NCI-H526 (cell line): ENCODE measurements around the gene CSMD2.

Experiments used
- DNase-seq, 2 experiments: peaks; one replicate each; lab custom pipeline; 2025; lab: John Stamatoyannopoulos, UW

CSMD2 gene

DNA sequence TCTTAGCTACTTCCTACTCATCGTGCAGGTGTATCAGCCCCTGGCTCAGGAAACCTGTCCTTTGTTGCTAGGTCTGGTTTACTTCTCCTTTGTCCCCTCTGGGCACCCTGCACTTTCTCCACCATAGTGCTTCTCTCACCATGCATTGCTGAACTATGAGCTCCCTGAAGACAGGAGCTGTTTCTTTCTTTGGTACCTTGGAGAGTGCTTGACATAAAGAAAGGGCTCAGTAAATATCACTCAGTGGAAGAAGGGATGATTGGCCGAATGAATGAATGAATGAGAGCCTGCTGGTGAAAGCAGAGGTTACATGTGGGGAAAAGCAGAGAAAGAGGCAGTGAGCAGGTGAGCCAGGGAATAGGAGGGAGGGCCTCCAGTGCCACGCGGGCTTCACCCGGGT, 310.9 kb downstream of the CSMD2 start:
- no peak for DNase-seq

GRCh38 chr1:33853431-33853830, 311.6 kb downstream of the CSMD2 start:
- DNase-seq: no peak

- DNase-seq: no peak
Observed at GRCh38 chr1:33852711-33853110, 312.3 kb downstream of the CSMD2 start.

GRCh38 chr1:33850481-33850880, 314.5 kb downstream of the CSMD2 start:
- DNase-seq: no peak

DNA sequence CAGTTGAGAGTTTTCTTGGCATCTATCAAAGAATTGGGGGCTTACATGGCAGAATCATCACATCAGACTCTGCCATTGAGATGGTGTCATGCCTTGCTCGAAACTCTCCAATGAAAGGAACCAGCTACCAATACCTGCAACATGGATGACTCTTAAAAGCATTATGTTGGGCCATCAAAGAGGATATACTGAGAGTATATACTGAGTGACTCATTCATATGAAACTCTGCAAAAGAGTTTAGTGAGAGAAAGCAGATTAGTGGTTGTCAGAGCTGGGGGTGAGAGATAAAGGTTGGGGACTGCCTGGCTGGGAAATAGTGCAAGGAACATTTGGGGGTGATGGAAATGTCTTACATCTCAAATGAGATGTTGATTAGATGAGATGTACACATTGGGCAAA, 315.8 kb downstream of the CSMD2 start:
- no peak for DNase-seq

- DNase-seq: no peak
Observed at GRCh38 chr1:33848205-33848937, 316.7 kb downstream of the CSMD2 start.

DNA sequence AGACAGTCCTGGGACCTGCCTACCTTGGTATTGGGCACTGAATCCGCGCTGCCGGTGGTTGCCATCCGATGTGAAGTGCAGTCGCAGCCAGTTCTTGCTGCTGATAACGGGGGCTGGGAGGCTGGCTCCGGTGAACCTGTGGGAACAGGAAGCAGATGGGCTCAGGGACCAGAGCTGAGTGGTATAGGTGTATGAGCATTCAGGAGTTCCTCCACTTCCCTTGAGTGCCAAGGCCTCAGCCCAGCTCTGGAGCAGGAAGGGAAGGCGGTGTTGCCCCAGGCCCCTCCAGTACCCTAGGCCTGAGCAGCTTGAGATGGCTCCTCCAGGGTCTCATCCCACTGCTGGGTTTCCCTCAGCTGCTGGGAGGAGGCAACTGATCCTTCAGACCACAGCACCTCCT, 318.2 kb downstream of the CSMD2 start:
- DNase-seq: no peak

- DNase-seq: no peak
Observed at GRCh38 chr1:33844166-33844565, 320.9 kb downstream of the CSMD2 start.

DNA sequence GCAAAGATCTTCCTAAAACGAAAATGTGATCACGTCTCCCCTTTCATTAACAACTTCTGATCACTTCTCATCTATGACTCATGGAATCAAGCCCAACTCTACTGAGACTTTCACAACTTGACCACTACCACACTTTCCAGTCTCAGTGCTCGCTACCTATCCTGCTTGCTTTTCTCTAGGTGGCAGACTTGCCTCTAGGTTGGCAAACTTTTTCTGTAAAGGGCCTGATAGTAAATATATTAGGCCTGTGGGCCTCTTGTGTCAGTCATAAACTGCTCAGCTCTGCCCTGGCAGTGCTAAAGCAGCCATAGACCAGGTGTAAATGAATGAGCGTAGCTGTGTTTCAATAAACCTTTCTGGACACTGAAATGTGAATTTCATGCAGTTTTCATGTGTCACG, 322.7 kb downstream of the CSMD2 start:
- DNase-seq: no peak

- no peak for DNase-seq
Observed at GRCh38 chr1:33841494-33841893, 323.5 kb downstream of the CSMD2 start.

DNA sequence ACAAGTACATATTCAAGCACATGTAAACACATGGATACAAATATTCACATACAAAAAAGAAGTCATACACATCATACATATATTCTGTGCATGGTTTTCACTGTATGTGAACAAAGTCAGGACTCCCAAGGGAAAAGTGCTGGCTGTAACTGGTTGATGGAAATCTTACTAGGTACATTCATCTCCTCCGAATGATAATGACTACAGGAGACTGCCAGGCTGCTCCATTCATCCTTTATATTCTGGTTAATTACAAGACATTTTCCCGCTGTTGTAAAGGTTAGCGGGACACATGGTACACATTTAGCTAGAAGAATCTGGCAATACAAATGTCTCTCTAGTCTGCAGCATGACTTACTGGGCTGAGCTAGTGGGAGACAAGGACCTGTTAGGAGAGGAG, 327.4 kb downstream of the CSMD2 start:
- no peak for DNase-seq

GRCh38 chr1:33836911-33837310, 328.1 kb downstream of the CSMD2 start:
- no peak for DNase-seq

GRCh38 chr1:33828654-33829053, 336.4 kb downstream of the CSMD2 start:
- no peak for DNase-seq

DNA sequence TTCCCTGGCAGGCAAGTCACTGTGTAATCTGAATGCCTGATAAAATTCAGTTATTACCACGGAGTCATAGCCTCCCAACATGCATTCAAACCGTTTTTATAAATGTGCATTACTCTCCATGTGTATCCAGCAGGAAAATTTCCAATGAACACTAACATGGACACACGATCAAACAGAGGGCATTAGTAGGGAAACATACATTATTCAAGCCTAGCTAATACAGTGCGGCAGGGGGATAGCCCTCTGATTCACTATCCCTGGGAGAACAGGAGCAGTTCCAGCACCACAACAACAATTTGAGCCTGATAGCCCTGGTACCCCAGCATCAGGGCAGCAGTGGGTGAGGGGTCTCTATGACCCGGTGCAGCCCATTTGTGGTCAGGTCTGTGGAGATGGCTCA, 337.0 kb downstream of the CSMD2 start:
- DNase-seq: no peak

DNA sequence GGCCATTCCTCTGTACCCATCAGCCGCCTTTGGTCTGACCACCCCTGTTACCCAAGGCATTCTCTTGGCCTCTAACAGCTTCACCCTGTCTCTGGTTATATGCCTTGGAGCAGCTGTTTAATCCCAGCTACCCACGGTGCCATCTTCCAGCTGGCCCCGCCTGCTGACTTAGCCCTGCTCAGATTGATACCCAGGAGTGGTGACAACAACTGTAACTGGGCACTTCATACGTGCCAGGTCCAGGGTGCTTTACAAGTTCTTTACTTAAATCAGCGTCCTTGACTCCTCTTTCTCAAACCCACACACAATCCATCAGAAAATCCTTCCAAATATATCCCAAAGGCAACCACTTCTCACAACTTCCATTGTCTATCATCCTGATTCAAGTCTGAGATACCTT, 338.3 kb downstream of the CSMD2 start:
- no peak for DNase-seq

DNA sequence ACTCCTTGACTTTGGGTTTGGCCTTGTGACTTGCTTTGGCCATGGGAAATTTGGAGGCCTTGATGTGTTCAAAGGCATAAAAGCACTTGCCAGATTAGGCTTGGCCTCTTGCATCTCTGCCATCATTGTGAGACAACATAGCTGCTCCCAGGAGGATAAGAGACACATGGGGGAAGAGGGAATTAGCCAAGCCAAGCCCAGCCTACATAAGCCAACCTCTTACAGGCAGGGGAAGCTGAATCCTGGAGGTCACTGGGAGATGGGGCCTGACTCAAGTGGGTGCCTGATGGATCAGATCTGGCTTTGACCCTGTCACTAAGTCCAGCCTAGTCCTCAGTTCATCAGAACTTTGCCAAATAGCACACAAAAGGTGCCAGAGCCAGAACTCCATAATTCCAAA, 338.7 kb downstream of the CSMD2 start:
- no peak for DNase-seq

DNA sequence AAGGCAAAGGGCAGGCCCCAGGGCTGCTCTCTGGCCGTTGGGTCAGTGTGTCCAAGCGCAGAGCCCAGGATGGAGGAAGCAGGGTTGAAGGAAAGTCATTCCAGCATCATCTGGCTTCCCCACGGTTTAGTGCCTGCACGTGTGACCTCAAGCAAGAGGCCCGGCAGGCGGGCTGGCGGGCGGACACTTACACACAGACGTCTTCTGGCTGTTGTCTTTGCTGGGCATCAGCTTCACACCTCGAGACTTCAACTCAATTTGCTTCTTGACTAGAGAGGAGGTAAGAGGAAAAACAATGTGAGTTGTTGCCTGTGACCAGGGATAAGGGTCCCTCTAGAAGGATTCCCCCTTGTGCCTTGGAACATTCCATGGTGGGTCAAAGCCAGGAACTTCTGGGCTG, 339.5 kb downstream of the CSMD2 start:
- no peak for DNase-seq

DNA sequence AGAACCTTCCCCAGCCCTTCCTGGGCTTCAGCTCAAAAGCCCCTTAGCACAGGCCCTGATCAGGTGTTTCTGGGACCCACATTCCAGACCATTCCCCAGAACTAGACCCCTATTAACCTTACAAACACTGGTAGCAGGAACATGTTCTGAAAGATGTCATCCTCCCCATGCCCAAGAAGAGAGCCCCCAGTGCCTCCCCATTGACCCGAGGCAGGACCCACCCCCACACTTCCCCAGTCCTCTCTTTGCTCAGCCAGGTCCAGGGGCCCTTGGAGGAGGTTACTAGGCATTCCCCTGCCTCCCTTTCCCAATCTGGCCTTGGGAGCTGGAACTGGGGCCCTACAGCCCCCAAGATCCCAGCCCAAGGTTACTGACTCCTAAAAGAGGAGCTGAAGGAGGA, 340.1 kb downstream of the CSMD2 start:
- DNase-seq: no peak

DNA sequence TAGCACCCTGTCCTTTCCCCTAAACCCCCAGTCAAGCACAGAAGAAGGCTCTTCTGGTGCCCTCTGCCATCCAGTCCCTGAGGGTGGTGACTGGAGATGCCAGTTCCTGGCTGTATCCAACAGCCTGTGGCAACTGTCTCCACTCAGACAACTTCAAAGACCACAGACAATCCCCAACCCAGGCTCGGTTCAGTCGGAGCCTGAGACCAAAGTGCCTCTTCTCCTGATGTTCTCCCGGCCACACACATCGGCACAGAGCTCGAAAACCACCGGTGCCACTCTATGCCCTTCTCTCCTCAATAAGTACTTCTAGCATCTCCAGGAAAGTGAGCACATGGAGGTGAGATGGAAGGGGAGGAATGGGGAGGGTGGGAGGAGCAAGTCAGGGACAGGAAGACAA, 340.7 kb downstream of the CSMD2 start:
- DNase-seq: no peak

DNA sequence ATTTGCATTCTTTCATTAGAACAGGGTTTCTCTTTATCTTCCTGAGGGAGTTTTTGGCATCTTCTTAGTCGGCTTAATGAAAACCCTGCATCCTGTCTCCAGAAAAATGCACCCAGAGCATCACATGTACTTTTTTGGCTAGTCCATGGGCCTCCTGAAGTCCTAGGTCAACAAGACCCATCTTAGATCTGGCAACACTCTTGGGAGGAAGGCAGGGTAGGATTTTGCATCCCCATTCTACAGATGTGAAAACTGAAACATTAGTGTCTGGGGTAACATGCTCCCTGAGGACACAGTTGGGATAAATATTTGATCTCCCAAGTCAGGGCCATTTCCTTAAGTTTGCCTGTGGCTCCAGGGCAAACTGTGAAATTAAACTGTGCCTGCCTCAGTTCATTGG, 341.2 kb downstream of the CSMD2 start:
- DNase-seq: no peak

- DNase-seq: no peak
Observed at GRCh38 chr1:33823401-33823800, 341.6 kb downstream of the CSMD2 start.

DNA sequence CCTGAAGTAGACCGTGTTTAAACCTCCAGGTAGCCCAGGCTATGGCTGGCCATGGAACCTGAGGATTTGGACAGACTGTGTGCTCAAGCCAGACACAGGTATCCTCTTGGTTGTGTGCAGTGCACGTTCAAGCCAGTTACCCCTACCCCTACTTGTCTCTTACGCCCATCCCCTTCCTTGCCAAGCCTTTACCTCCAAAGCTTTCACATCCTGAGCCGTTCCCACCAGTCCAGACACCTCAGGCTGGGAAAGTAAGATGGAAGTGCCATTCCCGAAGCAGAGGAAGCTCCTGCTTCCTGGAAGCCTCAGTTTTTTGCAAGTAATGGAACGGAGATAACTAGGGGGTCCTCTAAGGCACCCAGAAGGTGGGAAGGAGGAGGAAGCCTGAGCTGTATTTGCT, 342.6 kb downstream of the CSMD2 start:
- DNase-seq: no peak

DNA sequence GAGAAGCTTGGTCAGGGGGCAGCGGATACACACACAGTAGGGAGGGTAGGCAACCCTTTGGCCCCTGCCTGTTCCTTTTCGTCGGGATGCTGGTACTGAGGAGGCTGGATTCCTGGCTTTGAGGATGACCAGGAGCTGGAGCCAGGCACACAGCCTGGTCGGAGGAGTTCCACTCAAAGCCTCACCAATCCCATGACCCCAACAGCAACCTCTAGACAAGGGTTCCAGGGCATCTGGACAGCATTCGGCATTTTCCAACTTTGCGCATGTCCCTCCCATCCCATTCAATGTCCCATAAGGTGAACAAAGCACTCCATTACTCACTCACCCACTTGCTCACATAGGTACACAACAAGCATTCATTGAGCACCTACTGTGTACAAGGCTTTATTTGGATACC, 343.7 kb downstream of the CSMD2 start:
- DNase-seq: no peak

DNA sequence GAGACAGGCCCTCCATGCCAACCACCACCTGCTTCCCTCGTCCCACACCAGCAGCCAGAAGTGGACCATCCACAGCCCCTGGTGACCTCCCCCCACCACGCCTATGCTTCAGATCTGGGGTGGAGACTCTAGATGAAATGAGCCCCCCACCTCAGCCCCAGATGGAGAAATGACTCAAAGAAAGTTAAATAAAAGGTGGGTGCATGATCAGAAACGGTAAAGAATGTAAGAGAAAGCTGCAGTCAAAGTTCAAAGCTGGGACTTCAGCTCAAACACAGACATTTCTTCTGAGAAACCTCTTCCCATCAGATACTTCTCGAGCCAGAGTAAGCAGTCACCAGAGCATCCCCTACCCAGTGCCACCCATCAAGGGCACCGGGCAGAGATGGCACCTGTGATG, 344.2 kb downstream of the CSMD2 start:
- DNase-seq: no peak

DNA sequence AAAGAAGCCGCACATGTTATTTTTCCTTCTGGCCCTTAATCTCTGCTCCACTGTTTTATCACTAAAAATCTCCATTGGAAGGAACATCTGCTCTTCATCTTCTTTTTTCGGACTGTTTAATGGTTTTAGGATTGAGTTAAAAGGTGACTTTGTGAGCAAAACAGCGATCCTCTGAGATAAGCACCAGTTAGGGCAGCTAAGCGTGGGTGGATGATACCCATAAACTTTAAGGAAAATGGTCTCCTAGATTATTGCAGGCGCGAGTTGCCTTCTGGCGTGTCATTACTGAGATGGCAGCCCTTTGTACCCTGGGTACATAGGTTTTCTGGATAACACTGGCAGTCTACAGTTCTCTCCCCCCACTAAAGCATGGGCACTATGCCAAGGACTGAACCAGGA, 345.1 kb downstream of the CSMD2 start:
- DNase-seq: no peak
